ENCODE measurements around the gene RNF214. TPM values are rescaled to one million over a fixed set of nuclear protein-coding genes. Genes with fewer than 3 reads are reported as not detected.

RNF214 gene
- total and polyA plus RNA-seq, 2 of the 13 experiments (the other 11 are each of a cell fraction or from before 2014, with no cell fraction given): 10.7 to 12.6 TPM

DNA sequence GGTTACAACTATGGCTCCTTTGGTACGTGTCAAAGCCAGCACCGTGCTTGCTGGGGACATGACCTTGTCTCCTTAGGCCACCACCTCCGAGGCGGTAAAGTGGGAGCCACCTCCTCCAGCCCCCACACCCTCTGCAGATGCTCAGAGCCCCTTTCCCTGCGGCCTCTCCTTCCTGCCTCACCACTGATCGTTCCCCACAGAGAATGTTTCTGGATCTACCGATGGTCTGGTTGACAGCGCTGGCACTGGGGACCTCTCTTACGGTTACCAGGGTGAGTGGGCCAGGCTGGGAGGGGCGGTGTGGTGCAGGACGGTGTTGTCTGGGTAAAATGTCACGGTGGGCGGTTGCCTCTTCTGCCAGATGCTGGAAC, 45.1 kb upstream of the RNF214 start:
- H3K36me3 ChIP-seq (replicated peaks in 1 of 2; ENCODE audit: control insufficient read depth in 1 of 2, insufficient read depth in 2 of 2, low read length in 2 of 2): peaks cover 9 to 23% of the 10 kb centered on the region in 2 experiments; a peak in 4 of 5 replicates
- no peak overlapping the region for H3K4me3 ChIP-seq (replicated peaks in 1 of 3; ENCODE audit: insufficient read depth in 1 of 3, low read depth in 2 of 3, low read length in 3 of 3)
- ATAC-seq (no peak), FAIRE-seq (no peak), DNase-seq (ENCODE audit: low spot score) (no peak)
- no peak overlapping the region for H2AFZ ChIP-seq (ENCODE audit: low read length)
- WGBS (ENCODE audit: low lambda C conversion rate): 93% methylated on average over 13 of the region's 13 CpGs
- no peaks in the 10 kb centered on the region for H3K27me3 ChIP-seq (ENCODE audit: control insufficient read depth in 1 of 2, insufficient read depth in 2 of 2, low read length in 2 of 2)
- H3K4me1 ChIP-seq (ENCODE audit: insufficient read depth, low read length): peaks cover 20% of the 10 kb centered on the region
- in situ Hi-C loops (cut with HindIII; ENCODE audit: extremely low pct_ligation_motif_present, low pct_unique_long_range_greater_than_20kb) (no loop called here), intact Hi-C loops (cut with micrococcal nuclease; ENCODE audit: unreplicated experiment) (no loop called here)
- CTCF ChIA-PET (ENCODE audit: low intra/inter-chr PET ratio, low total read pairs): no interaction called here
- BruUV-seq (replicated peaks): no TSS peak
- no peaks in the 10 kb centered on the region for H4K20me1 ChIP-seq (ENCODE audit: insufficient read depth, low read length)
- H3K27ac ChIP-seq (ENCODE audit: extremely low read length, insufficient read depth, low read length): no peak overlapping the region
- no peak overlapping the region for H3K9ac ChIP-seq (ENCODE audit: insufficient read depth, low read depth, low read length)
- H3K79me2 ChIP-seq (ENCODE audit: insufficient read depth, low read length): no peaks in the 10 kb centered on the region
- POLR2A ChIA-PET: no interaction called here
- TF ChIP-seq SRF (IDR thresholded peaks at IDR 0.05; ENCODE audit: low read depth, low read length) (no peak), ZNF253 (CRISPR knock-in tag; IDR thresholded peaks at IDR 0.05; ENCODE audit: borderline replicate concordance) (no peak), ETV5 (CRISPR knock-in tag; IDR thresholded peaks at IDR 0.05; ENCODE audit: borderline replicate concordance) (no peak), ZBTB3 (CRISPR knock-in tag; IDR thresholded peaks at IDR 0.05; ENCODE audit: borderline replicate concordance, low read depth) (no peak), MED1 (CRISPR knock-in tag; IDR thresholded peaks at IDR 0.05) (no peak), RBM39 (IDR thresholded peaks at IDR 0.05; ENCODE audit: low read depth, low read length, poor library complexity, severe bottlenecking) (no peak), ZNF335 (CRISPR knock-in tag; IDR thresholded peaks at IDR 0.05) (no peak), ZNF674 (CRISPR knock-in tag; IDR thresholded peaks at IDR 0.05; ENCODE audit: low read depth) (no peak), RCOR2 (CRISPR knock-in tag; IDR thresholded peaks at IDR 0.05) (no peak), ZNF232 (CRISPR knock-in tag; IDR thresholded peaks at IDR 0.05; ENCODE audit: borderline replicate concordance) (no peak), GATAD1 (CRISPR knock-in tag; IDR thresholded peaks at IDR 0.05) (no peak), ONECUT2 (CRISPR knock-in tag; IDR thresholded peaks at IDR 0.05) (no peak)
- TF ChIP-seq, protein P1, sequence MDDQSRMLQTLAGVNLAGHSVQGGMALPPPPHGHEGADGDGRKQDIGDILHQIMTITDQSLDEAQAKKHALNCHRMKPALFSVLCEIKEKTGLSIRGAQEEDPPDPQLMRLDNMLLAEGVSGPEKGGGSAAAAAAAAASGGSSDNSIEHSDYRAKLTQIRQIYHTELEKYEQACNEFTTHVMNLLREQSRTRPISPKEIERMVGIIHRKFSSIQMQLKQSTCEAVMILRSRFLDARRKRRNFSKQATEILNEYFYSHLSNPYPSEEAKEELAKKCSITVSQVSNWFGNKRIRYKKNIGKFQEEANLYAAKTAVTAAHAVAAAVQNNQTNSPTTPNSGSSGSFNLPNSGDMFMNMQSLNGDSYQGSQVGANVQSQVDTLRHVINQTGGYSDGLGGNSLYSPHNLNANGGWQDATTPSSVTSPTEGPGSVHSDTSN (CRISPR knock-in tag; IDR thresholded peaks at IDR 0.05; ENCODE audit: borderline replicate concordance): no peak
- no peak overlapping the region for H3K4me2 ChIP-seq (ENCODE audit: low read depth, low read length)
- no peaks in the 10 kb centered on the region for H3K9me3 ChIP-seq (ENCODE audit: low read length)

Measured in HepG2 (cell line).